Kasumi-1 (cell line): ENCODE measurements around the gene NFS1.
"Not testable (repeated sequence)": the region's sequence is repeated elsewhere in the genome, so short reads cannot be mapped to it uniquely, and the experiment has no call there.

Source experiments
- DNase-seq, 2 experiments: peaks; one replicate each; lab custom pipeline; 2025; lab: John Stamatoyannopoulos, UW

The NFS1 gene

GRCh38 chr20:35729836-35730582 lies 30.9 kb upstream of the NFS1 start:
- no peak for DNase-seq

GRCh38 chr20:35729283-35729807 lies 30.2 kb upstream of the NFS1 start:
- DNase-seq: no peak

- DNase-seq: no peak
Measured at GRCh38 chr20:35726842-35727711, 27.9 kb upstream of the NFS1 start.

- DNase-seq: no peak
Measured at GRCh38 chr20:35724321-35725230, 25.4 kb upstream of the NFS1 start.

- DNase-seq: not testable (repeated sequence)
Measured at GRCh38 chr20:35723652-35724320, 24.6 kb upstream of the NFS1 start.

GRCh38 chr20:35723275-35723639 lies 24.1 kb upstream of the NFS1 start:
- DNase-seq: not testable (repeated sequence)

GRCh38 chr20:35721621-35722020 lies 22.5 kb upstream of the NFS1 start:
- DNase-seq: no peak

GRCh38 chr20:35721219-35721618 lies 22.1 kb upstream of the NFS1 start:
- DNase-seq: no peak

GRCh38 chr20:35720165-35721123 lies 21.3 kb upstream of the NFS1 start:
- DNase-seq: no peak

GRCh38 chr20:35719717-35720116 lies 20.6 kb upstream of the NFS1 start:
- no peak for DNase-seq

GRCh38 chr20:35718972-35719635 lies 20.0 kb upstream of the NFS1 start:
- no peak for DNase-seq

- not testable (repeated sequence) for DNase-seq
Measured at GRCh38 chr20:35718321-35718720, 19.2 kb upstream of the NFS1 start.

GRCh38 chr20:35716330-35716729 lies 17.2 kb upstream of the NFS1 start:
- no peak for DNase-seq

GRCh38 chr20:35715652-35716051 lies 16.5 kb upstream of the NFS1 start:
- DNase-seq: no peak

GRCh38 chr20:35714127-35714526 lies 15.0 kb upstream of the NFS1 start:
- no peak for DNase-seq

- DNase-seq: not testable (repeated sequence)
Measured at GRCh38 chr20:35713120-35713519, 14.0 kb upstream of the NFS1 start.

GRCh38 chr20:35711588-35712209 lies 12.5 kb upstream of the NFS1 start:
- no peak for DNase-seq

GRCh38 chr20:35710884-35711587 lies 11.9 kb upstream of the NFS1 start:
- no peak for DNase-seq

- no peak for DNase-seq
Measured at GRCh38 chr20:35710039-35710438, 10.9 kb upstream of the NFS1 start.
